Osteoblast (primary cell): ENCODE results near the gene TNIK. TPM values are rescaled to one million over a fixed set of nuclear protein-coding genes. Genes with fewer than 3 reads are reported as not detected.
A peak's percentile ranks its signal among the peaks of the same experiment; 100 is the strongest.

Source experiments
- DNase-seq: peaks from one replicate; pipeline ENCODE4 v3.0.0; 2011; ENCODE audit warnings: low spot score, mixed read lengths; ENCODE audit not compliant: insufficient read length; ENCODE audit errors: missing footprints
- H2AFZ ChIP-seq: 2 replicates; pipeline ENCODE4 v1.6.0; 2011; ENCODE audit warnings: mild to moderate bottlenecking, low read length
- H3K27ac ChIP-seq: 2 replicates; pipeline ENCODE4 v1.5.1; 2011; ENCODE audit warnings: mild to moderate bottlenecking, low read depth, low read length, moderate library complexity
- H3K27me3 ChIP-seq: 2 replicates; pipeline ENCODE4 v1.6.0; 2012; ENCODE audit warnings: mild to moderate bottlenecking, control low read depth, inconsistent platforms, low read length, moderate library complexity; ENCODE audit not compliant: insufficient read depth
- H3K36me3 ChIP-seq: 2 replicates; pipeline ENCODE4 v1.5.1; 2011; ENCODE audit warnings: mild to moderate bottlenecking, low read length, control low read depth, moderate library complexity; ENCODE audit not compliant: insufficient read depth
- H3K4me1 ChIP-seq: 2 replicates; pipeline ENCODE4 v1.5.1; 2011; ENCODE audit warnings: mild to moderate bottlenecking, low read length, control low read depth, moderate library complexity; ENCODE audit not compliant: insufficient read depth
- H3K4me2 ChIP-seq: 2 replicates; pipeline ENCODE4 v1.6.0; 2011; ENCODE audit warnings: mild to moderate bottlenecking, low read length; ENCODE audit not compliant: insufficient read depth
- H3K4me3 ChIP-seq: fragments of 200-600 bp; sonication (generic); 3 replicates; pipeline ENCODE4 v1.5.1; 2012; ENCODE audit warnings: mild to moderate bottlenecking, low read length, inconsistent platforms; ENCODE audit not compliant: insufficient read depth
- H3K79me2 ChIP-seq: 2 replicates; pipeline ENCODE4 v1.6.0; 2012; ENCODE audit warnings: mild to moderate bottlenecking, low read length, control low read depth, inconsistent platforms; ENCODE audit not compliant: insufficient read depth
- H3K9me3 ChIP-seq: 2 replicates; pipeline ENCODE4 v1.5.1; 2011; ENCODE audit warnings: low read depth, low read length, control low read depth
- H4K20me1 ChIP-seq: 2 replicates; pipeline ENCODE4 v1.6.0; 2012; ENCODE audit warnings: mild to moderate bottlenecking, low read length, control low read depth; ENCODE audit not compliant: insufficient read depth
- CTCF ChIP-seq: IDR thresholded peaks from 2 replicates; pipeline ENCODE4 v1.5.1; 2011; ENCODE audit warnings: mild to moderate bottlenecking, low read depth, low read length, moderate library complexity; ENCODE audit errors: extremely low read depth
- total RNA-seq: library from RNA; depleted of rRNA; stranded (reverse); fragments of >200 nt; gene quantifications from 2 replicates; pipeline ENCODE4 v1.2.3, GENCODE V29; 2012

TNIK gene
- 7.6 and 8.8 TPM in 2 replicates for total RNA-seq

GRCh38 chr3:171459942-171460724 lies at the start of gene TNIK:
TNIK (minus strand) TSS chr3:171460405; CDS start chr3:171460063, 342 bp downstream.
- H3K4me2 ChIP-seq: peak within 1 kb of the TSS; percentile 86
- peaks cover 86% of the 10 kb centered on the region for H3K27me3 ChIP-seq
- no peak within 1 kb of the TSS for H3K27ac ChIP-seq
- no peaks in the 10 kb centered on the region for H4K20me1 ChIP-seq
- H3K4me3 ChIP-seq: peak within 1 kb of the TSS; percentile 70
- H3K4me1 ChIP-seq: peaks cover 21% of the 10 kb centered on the region
- no peaks in the 10 kb centered on the region for H3K79me2 ChIP-seq
- H3K36me3 ChIP-seq: no peaks in the 10 kb centered on the region
- TF ChIP-seq CTCF: peak; percentile 20
- H3K9me3 ChIP-seq: no peaks in the 10 kb centered on the region
- DNase-seq: peak; percentile 94
- peak within 1 kb of the TSS; percentile 81 for H2AFZ ChIP-seq

- Histone ChIP-seq H3K4me2 (no peak overlapping the region), H3K27ac (no peak overlapping the region), H3K79me2 (no peaks in the 10 kb centered on the region), H4K20me1 (no peaks in the 10 kb centered on the region), H3K4me1 (no peaks in the 10 kb centered on the region), H3K9me3 (no peaks in the 10 kb centered on the region), H3K27me3 (peaks cover 13% of the 10 kb centered on the region), H3K4me3 (no peak overlapping the region), H2AFZ (no peak overlapping the region), H3K36me3 (no peaks in the 10 kb centered on the region)
- TF ChIP-seq CTCF: no peak
- no peak for DNase-seq
These were observed 48.5 kb upstream of the TNIK start for GRCh38 chr3:171508676-171509075.

GRCh38 chr3:171508206-171508605 lies 48.0 kb upstream of the TNIK start:
- Histone ChIP-seq H3K4me3 (no peak overlapping the region), H2AFZ (no peak overlapping the region), H3K4me2 (no peak overlapping the region), H3K36me3 (no peaks in the 10 kb centered on the region), H3K27me3 (peaks cover 10% of the 10 kb centered on the region), H4K20me1 (no peaks in the 10 kb centered on the region), H3K4me1 (no peaks in the 10 kb centered on the region), H3K9me3 (no peaks in the 10 kb centered on the region), H3K79me2 (no peaks in the 10 kb centered on the region), H3K27ac (no peak overlapping the region)
- TF ChIP-seq CTCF: no peak
- no peak for DNase-seq

- H3K4me3 ChIP-seq: no peak overlapping the region
- no peak for DNase-seq
- H4K20me1 ChIP-seq: no peaks in the 10 kb centered on the region
- H3K27me3 ChIP-seq: peaks cover 10% of the 10 kb centered on the region
- no peaks in the 10 kb centered on the region for H3K9me3 ChIP-seq
- no peaks in the 10 kb centered on the region for H3K4me1 ChIP-seq
- no peak overlapping the region for H3K4me2 ChIP-seq
- no peaks in the 10 kb centered on the region for H3K79me2 ChIP-seq
- TF ChIP-seq CTCF: no peak
- no peak overlapping the region for H3K27ac ChIP-seq
- no peak overlapping the region for H2AFZ ChIP-seq
- no peaks in the 10 kb centered on the region for H3K36me3 ChIP-seq
These were observed 46.6 kb upstream of the TNIK start for GRCh38 chr3:171506743-171507319.
